Kidney capillary endothelial cell (primary cell): ENCODE results near the gene CFTR.
"Not testable (repeated sequence)": the region's sequence is repeated elsewhere in the genome, so short reads cannot be mapped to it uniquely, and the experiment has no call there.

Experiments
- DNase-seq: peaks from one replicate; pipeline ENCODE4 v3.0.0-alpha.2; 2018; ENCODE audit warnings: low spot score

The CFTR gene

DNA sequence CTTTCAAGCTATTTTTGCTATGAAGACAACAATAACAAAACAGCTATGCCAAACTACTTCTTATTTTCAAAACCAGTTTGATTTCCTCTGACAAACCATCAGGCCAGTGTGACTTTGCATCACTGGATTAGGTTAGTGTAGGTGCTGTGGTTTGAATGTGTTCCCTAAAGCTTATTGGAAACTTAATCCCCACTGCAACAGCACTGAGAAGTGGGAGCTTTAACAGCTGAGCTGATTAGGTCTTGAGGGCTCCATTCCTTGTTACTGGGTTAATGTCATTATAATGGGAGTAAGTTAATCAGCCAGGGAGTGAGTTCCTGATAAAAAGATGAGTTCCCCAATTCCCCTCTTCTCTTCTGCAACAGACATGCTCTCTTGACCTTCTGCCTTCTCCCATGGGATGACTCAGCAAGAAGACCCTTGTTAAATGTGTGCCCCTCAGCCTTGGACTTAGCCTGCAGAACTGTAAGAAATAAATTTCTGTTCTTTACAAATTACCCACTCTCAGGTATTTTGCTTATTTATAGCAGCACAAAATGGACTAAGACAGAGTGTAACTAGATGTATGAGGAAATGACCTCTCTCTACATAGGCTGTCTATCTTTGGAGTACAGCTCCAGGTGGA, 206.6 kb downstream of the CFTR start:
- DNase-seq = no peak

DNA sequence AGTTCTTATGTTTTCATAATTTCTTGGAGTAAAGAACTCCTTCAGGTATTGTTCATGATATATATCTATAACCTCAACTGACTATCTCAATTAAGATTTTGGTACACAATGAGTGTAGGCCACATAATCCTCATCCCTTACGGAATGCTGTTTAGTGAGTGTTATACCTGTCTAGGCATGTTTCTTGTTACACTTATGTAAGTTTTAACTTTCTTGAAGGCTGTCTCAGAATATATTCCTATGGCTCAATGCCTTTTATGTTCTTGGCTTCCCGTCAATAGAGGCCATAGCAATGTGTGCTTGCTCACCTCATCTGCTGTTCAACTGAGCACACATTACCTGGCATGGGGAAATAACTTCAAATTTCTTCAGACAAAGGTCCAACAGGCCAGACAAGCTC, 208.3 kb downstream of the CFTR start:
- DNase-seq = no peak

DNA sequence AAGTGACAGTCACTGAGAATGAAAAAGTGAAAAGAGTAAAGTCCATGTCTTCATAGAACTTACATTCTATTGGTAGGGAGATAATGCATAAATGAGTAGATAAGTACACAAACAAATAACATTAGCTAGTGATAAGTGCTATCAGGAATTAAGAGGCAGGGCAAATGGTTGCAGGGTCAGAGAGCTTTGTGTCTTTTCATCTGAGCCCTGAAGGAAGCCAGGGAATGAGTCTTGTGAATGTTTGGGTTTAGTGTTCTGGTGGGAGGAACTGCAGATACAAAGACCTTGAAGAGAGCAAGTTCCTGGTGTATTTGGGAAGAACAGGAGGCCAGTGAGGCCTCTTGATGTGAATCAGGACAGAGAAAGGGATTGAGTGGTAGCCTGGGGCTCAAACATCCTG, 209.6 kb downstream of the CFTR start:
- DNase-seq = no peak

DNA sequence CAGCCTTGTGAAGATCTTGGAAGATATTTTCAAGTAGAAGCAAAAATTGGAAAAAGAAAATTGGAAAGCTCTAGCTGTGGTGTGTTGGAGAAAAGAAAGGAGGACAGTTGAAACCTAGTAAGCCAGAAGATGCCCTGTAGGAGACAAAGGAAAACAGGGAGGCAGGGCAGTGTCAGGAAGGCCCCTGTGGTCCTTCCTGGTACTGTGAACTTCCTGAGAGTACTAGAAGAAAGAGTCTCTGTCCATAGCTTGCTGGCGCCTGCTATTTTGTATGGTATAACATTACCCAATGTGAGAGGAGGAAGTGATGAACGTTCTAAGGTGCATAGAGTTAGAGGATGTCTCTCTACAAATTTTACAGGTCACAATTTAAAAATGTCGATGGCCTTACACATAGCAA, 210.3 kb downstream of the CFTR start:
- no peak for DNase-seq

DNA sequence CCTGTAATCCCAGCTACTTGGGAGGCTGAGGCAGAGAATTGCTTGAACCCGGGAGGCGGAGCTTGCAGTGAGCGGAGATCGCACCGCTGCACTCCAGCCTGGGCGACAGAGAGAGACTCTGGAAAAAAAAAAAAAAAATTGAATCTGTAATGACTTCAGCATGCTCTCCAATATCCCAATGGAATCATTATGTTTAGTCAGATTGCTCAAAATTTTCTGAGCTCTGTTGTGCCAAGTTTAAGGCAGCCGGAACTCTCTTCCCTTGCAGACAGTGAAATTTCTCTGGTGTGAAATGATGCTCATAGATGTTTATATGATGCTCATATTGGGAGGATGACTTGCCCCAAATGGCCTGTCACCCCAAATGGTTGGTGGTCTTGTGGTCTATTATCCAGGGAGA, 212.5 kb downstream of the CFTR start:
- DNase-seq = no peak

DNA sequence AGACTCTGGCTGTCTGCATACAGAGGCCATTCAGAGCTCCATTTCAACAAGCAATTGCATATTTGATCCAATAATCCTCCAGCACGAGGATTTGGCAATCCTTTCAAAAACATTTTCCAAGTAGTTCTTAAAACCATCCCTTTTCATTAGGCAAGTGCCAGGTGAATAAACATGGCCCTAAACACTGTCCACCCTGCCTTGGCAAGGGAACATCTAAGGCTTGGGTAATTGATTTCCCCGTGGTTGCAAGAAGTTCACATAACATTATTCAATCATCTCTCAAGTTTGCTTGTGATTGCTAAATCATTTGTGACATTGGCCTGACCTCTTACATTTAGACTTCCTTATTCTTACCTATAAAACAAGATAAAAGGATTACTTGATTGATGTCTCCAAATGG, 218.2 kb downstream of the CFTR start:
- DNase-seq = no peak

DNA sequence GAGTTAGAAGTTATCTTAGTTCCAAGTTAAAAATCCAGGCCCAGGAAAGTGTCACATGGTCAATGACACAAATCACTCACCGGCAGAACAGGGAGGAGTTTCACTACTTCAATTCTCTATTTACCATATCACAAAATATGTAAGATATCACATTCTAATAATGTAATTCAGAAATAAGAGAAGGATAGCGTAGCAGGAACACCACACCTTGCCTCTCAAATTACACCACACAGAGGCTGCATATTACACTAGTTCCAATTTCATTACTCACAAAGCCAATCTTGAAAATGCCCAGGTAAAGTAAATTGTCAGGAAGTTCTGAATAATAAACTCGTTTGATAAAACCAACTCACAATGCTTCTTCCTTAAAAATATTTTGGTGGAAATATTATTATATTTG, 224.2 kb downstream of the CFTR start:
- no peak for DNase-seq

DNA sequence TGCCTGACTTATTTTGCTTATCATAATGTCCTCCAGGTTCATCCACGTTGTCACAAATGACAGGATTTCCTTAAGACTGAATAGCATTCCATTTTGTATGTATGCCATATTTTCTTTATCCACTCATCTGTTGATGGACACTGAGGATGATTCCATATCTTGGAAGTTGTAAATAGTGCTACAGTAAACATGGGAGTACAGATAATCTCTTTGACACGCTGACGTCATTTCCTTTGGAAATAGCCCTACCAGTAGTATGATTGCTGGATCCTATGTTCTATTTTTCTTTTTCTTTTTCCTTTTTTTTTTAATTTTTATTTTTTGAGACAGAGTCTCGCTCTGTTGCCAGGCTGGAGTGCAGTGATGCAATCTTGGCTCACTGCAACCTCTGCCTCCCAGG, 225.8 kb downstream of the CFTR start:
- DNase-seq = no peak

DNA sequence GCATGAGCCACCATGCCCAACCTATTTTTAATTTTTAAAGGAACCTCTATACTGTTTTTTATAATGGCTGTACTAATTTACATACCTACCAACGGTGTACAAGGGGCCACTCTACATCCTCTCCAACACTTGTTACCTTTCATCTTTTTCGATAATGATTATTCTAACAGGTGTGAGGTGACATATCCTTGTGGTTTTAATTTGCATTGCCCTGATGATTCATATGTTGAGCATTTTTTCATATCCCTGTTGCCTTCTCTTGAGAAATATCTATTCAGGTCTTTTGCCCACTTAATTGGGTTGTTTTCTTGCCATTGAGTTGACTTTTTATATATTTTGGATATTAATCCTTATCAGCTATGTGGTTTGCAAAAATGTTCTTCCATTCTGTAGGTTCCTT, 226.4 kb downstream of the CFTR start:
- no peak for DNase-seq

DNA sequence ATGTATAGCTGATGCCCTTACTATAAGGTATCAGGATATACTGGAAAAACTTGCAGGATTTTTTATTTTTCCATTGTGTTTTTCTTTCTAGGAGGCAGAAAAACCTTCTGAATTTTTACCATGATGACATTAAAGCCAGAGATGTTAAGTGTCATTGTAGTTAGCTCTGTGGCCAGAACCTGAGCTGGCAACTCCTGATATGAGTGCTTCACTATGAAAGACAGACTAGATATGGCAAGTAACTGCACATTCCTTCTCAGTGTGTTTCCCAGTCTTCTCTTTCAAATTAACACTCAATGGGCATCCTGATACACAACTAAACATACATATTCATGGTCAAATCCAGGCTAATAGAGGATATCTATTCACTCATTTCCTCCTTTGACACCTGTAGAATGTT, 227.3 kb downstream of the CFTR start:
- no peak for DNase-seq

DNA sequence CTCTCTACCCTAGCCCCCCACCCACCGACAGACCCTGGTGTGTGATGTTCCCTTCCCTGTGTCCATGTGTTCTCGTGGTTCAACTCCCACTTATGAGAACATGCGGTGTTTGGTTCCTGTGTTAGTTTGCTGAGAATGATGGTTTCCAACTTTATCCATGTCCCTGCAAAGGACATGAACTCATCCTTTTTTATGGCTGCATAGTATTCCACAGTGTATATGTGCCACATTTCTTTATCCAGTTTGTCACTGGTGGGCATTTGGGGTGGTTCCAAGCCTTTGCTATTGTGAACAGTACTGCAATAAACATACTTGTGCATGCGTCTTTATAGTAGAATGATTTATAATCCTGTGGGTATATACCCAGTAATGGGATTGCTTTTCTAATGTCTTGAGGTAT, 228.3 kb downstream of the CFTR start:
- not testable (repeated sequence) for DNase-seq

DNA sequence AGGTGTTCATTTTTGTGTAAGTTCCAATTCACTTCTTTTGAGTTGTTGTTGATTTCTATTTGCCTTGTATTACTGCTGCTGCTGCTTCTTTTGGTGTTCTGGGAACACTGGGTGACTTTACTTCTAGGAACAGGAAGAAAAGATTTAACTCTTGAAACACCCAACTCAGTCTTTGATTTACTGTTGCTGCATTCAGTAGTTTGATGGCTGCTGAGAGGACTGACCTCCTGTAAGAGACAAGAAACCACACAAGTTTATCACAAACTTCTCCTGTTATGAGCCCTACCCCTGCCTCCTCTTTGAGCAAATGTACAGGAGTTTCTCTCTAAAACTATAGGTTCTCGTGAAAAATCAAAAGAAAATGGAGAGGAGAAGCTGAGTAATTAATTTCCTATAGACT, 231.7 kb downstream of the CFTR start:
- no peak for DNase-seq

DNA sequence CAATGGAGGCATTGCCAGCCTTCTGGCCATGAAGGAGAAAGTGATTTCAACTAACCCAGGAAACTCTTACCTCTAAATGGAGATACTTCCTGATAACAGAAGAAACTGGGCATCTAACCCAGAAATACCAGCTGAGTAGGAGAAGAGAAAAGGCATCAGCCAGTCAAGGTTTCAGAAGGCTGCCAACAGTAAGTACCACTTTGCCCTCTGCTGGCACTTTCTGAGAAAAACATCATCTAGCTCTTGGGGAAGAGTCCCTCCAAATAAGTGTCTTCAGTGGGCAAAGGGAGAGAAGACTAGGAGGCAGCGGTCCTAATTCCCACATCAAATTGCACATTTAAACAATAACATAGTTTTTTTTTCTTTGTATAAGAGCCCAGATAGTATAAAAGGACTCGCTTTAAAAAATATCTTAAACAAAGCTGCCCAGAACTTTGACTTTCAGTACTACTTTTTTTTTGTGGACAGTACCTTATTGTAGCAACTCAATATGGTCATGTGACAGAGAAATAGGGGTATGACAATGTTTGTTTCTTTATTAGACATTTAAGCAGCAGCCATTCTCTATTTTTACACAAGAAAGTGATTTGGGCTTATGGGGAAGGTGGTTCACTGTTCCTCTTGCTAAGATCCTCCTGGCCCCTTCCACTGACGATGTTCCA, 236.1 kb downstream of the CFTR start:
- peak; percentile 26 for DNase-seq

DNA sequence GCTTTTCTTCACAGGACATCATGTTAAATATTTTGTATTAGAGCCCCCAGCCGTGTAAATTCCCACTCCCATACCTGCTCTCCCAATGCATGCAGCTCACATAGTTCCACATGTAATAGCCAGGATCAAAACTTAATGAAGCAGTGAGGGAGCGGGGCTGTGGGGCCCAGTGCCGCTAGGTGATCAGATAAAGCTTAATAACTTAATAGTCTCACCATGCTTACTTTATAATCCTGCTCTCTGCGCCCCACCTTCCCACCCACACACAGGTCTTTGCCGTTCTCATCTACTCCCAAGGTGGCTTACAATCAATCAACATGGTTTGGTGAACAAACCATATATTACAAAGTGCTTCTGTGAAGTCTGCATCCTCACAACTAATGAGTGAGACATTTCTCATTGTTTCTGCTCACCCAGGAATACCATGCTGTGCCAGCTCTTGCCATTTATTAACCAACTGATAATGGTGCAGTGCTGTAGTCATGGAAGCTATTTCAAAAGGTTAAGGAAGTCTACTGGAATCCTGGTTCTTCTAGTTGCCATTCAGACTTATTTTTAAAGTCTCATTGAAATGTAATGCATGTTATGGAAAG, 237.0 kb downstream of the CFTR start:
- DNase-seq = no peak

DNA sequence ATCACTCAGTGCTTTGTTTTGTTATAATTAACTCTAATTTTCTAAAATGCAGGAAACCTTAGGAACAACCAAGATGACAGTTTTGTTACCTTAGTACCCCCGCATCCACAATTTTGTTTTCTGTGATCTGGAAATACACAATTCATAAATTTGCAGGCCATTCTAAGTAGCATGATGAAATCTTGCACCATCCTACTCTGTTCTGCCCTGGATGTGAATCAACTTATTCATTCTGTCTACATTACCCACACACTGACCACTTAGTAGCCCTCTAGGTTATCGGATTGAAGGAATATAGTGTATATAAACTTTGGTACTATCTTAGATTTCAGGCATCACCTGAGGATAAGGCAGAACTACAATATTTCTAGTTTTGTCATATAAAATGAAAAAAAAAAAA, 237.5 kb downstream of the CFTR start:
- no peak for DNase-seq
